Measurements from ENCODE around the gene CD59. TPM values are rescaled to one million over a fixed set of nuclear protein-coding genes. Genes with fewer than 3 reads are reported as not detected.

CD59 gene
- total RNA-seq, 3 donors from 2014 or later, result 296 to 563 (median 375) TPM

DNA sequence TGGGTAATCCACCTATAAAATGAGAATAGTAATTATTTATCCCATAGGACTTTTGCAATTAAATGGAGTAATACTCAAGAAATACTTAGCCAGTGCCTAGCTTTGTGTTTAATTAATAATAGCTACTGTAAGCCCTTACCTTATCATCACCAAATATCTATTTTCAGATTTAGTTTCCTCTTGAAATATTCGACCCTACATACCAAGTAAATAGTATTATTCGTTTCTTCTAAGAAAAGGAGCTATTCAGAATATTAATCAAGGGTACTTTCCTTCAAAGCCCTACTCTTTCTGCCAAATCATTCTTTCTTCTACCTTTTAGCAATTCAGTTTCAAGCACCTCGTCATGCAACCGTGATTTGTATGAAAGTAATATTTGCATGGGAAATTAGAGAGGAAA is 31.4 kb upstream of the CD59 start:
- Histone ChIP-seq H3K9me3 (no peaks in the 10 kb centered on the region), H3K4me1 (peaks cover 0 to 1% of the 10 kb centered on the region in 2 donors), H3K27ac (no peak overlapping the region), H3K4me3 (no peak overlapping the region), H3K27me3 (no peaks in the 10 kb centered on the region), H3K36me3 (peaks cover 10% of the 10 kb centered on the region)
- TF ChIP-seq POLR2AphosphoS5 (IDR thresholded peaks at IDR 0.05) (no peak), POLR2A (IDR thresholded peaks at IDR 0.05) (no peak)
- TF ChIP-seq, protein P1, sequence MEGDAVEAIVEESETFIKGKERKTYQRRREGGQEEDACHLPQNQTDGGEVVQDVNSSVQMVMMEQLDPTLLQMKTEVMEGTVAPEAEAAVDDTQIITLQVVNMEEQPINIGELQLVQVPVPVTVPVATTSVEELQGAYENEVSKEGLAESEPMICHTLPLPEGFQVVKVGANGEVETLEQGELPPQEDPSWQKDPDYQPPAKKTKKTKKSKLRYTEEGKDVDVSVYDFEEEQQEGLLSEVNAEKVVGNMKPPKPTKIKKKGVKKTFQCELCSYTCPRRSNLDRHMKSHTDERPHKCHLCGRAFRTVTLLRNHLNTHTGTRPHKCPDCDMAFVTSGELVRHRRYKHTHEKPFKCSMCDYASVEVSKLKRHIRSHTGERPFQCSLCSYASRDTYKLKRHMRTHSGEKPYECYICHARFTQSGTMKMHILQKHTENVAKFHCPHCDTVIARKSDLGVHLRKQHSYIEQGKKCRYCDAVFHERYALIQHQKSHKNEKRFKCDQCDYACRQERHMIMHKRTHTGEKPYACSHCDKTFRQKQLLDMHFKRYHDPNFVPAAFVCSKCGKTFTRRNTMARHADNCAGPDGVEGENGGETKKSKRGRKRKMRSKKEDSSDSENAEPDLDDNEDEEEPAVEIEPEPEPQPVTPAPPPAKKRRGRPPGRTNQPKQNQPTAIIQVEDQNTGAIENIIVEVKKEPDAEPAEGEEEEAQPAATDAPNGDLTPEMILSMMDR (IDR thresholded peaks at IDR 0.05), result no peak
- intact Hi-C loops (cut with DNase I; ENCODE audit: low total_unique reads), result no loop called here
- no peak for DNase-seq (ENCODE audit: low spot score in 2 of 2)

DNA sequence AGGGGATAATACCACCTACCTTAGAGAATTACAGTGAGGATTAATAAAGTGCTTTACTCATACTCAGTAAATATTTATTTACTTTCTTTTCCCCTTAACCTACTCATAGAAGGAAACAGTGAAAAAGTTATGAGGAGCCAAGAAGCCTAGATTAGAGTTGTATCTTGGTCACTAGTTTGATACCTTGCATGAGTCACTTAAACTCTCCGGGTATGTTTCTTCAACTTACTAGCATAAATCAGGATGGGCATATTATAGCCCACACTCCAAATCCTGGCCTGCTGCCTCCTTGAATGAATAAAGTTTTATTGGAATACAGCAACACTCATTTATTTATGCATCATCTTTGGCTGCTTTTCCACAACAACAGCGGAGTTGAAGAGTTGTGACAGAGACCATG is 29.9 kb upstream of the CD59 start:
- no peak for TF ChIP-seq POLR2A (IDR thresholded peaks at IDR 0.05)
- no peak for TF ChIP-seq POLR2AphosphoS5 (IDR thresholded peaks at IDR 0.05)
- TF ChIP-seq, protein P1 (IDR thresholded peaks at IDR 0.05), result no peak
- Histone ChIP-seq H3K9me3 (no peaks in the 10 kb centered on the region), H3K27me3 (no peaks in the 10 kb centered on the region), H3K4me3 (no peak overlapping the region), H3K4me1 (no peaks in the 10 kb centered on the region), H3K27ac (no peak overlapping the region), H3K36me3 (peaks cover 10% of the 10 kb centered on the region)
- intact Hi-C loops (cut with DNase I; ENCODE audit: low total_unique reads), result no loop called here
- no peak for DNase-seq (ENCODE audit: low spot score in 2 of 2)

DNA sequence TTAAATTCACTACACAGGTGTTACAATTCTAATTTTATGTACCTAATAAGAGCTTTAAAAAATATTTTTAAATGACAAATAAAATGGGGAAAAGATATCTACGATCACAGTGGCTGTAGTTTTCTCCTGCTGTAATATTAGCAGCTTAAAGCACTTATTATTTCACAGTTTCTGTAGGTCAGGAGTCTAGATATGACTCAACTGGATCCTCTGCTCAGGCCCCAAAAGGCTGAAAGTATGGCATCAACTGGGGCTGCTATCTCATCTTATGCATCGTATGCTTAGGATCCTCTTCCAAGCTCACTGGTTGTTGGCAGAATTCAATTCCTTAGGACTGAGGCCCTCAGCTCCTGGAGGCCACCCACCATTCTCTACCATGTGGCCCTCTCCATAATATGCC is 25.2 kb upstream of the CD59 start:
- Histone ChIP-seq H3K9me3 (no peaks in the 10 kb centered on the region), H3K36me3 (peaks cover 19% of the 10 kb centered on the region), H3K4me3 (no peak overlapping the region), H3K27ac (no peak overlapping the region), H3K4me1 (no peaks in the 10 kb centered on the region), H3K27me3 (no peaks in the 10 kb centered on the region)
- intact Hi-C loops (cut with DNase I; ENCODE audit: low total_unique reads), result no loop called here
- DNase-seq (ENCODE audit: low spot score in 2 of 2), result no peak
- no peak for TF ChIP-seq POLR2A (IDR thresholded peaks at IDR 0.05)
- TF ChIP-seq POLR2AphosphoS5 (IDR thresholded peaks at IDR 0.05), result no peak
- TF ChIP-seq, protein P1 (IDR thresholded peaks at IDR 0.05), result no peak

DNA sequence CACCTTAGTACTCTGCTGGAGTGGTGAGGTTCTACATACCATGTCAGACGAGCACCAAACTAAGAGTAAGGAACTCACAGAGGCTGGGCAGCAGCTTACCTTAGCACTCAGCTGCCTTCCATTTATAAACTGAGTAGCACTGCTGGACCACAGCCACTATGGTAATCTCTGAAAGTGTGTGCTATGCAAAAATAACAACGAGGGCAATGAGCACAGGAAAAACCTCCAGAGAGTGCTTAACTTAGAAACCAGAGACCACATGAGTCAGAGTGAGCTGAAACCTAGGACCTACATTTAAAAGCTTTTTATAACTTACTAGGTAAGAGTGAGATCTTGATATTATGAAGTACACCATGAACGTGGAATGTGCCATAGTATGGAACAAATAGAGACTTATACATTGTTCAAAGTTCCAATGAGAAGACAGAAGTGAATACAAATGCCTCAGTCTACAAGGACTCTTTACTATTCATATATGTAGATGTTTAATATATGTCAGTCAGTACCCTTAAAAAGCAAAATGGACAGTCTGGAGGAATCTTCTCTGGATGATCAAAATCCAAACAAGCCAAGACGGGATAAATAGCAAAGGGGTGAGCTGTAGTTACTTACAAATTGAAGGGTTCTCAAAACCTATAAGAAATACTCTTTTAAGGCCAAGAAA is 17.2 kb upstream of the CD59 start:
- Histone ChIP-seq H3K27me3 (no peaks in the 10 kb centered on the region), H3K9me3 (no peaks in the 10 kb centered on the region), H3K27ac (no peak overlapping the region), H3K4me1 (no peaks in the 10 kb centered on the region), H3K4me3 (no peak overlapping the region), H3K36me3 (peaks cover 16% of the 10 kb centered on the region)
- DNase-seq (ENCODE audit: low spot score in 2 of 2), result no peak
- intact Hi-C loops (cut with DNase I; ENCODE audit: low total_unique reads), result no loop called here
- TF ChIP-seq POLR2AphosphoS5 (IDR thresholded peaks at IDR 0.05) (no peak), POLR2A (IDR thresholded peaks at IDR 0.05) (no peak)
- TF ChIP-seq, protein P1 (IDR thresholded peaks at IDR 0.05), result no peak

DNA sequence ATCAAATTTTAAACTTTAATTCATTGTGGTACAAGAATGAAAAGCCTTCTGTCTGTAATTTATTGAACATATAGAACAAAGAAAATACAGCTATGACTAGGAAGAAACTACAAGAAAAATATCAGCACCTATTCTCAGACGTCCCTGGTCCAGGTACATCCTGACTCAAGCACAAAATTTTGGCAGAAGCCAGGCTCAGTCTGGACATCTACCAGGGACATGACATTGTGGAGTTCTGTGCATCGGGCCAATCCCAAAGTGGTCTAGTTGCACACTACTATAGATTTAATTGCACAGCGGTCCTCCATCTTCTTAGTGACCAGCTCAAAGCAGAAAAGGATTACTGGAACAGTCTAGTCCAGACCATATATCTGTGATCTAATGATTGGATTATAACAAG is 15.7 kb upstream of the CD59 start:
- intact Hi-C loops (cut with DNase I; ENCODE audit: low total_unique reads), result no loop called here
- TF ChIP-seq, protein P1 (IDR thresholded peaks at IDR 0.05), result no peak
- TF ChIP-seq POLR2A (IDR thresholded peaks at IDR 0.05), result no peak
- Histone ChIP-seq H3K9me3 (no peaks in the 10 kb centered on the region), H3K4me1 (no peaks in the 10 kb centered on the region), H3K27me3 (no peaks in the 10 kb centered on the region), H3K27ac (no peak overlapping the region), H3K36me3 (peaks cover 12% of the 10 kb centered on the region), H3K4me3 (no peak overlapping the region)
- no peak for DNase-seq (ENCODE audit: low spot score in 2 of 2)
